H1 (cell line): ENCODE data around the gene RGS3. TPM values are rescaled to one million over a fixed set of nuclear protein-coding genes. Genes with fewer than 3 reads are reported as not detected.

Experiments
- CTCF ChIA-PET: fragments of 300-600 bp; sonication (Branson Sonifier 250); formaldehyde crosslinking; loops from one replicate; lab custom pipeline; 2021; ENCODE audit not compliant: partially characterized antibody; lab: Charles Lee
- POLR2A ChIA-PET: fragments of 300-600 bp; sonication (Branson Sonifier 250); formaldehyde crosslinking; loops from one replicate; lab custom pipeline; 2021; ENCODE audit warnings: inconsistent platforms; ENCODE audit not compliant: partially characterized antibody; lab: Charles Lee
- DNase-seq, 2 experiments: peaks; one replicate each; pipeline versions ENCODE4 v3.0.0 to v3.0.0-alpha.2; 2010 to 2022; ENCODE audit warnings: low spot score in 2 of 2, low read depth in 1 of 2, mixed read lengths in 1 of 2
- FAIRE-seq: peaks from 2 replicates; lab custom pipeline; 2011; peaks lifted over from hg19 to GRCh38; lab: Jason Lieb, UNC
- H2AFZ ChIP-seq: 2 replicates; pipeline ENCODE4 v1.8.1; 2012; ENCODE audit warnings: low read length, inconsistent platforms
- H2AK5ac ChIP-seq: 2 replicates; pipeline ENCODE4 v1.6.1; 2013; ENCODE audit warnings: low read depth, low read length
- H2BK120ac ChIP-seq: replicated peaks from 2 replicates; pipeline ENCODE3; 2013; ENCODE audit warnings: low read depth, low read length, inconsistent platforms
- H2BK12ac ChIP-seq: 2 replicates; pipeline ENCODE4 v1.6.1; 2013; ENCODE audit warnings: low read depth, low read length
- H2BK15ac ChIP-seq: 2 replicates; pipeline ENCODE4 v1.6.1; 2013; ENCODE audit warnings: low read length
- H2BK20ac ChIP-seq: 2 replicates; pipeline ENCODE4 v1.6.1; 2013; ENCODE audit warnings: low read length
- H2BK5ac ChIP-seq: 2 replicates; pipeline ENCODE4 v1.6.1; 2013; ENCODE audit warnings: low read depth, low read length
- H3K14ac ChIP-seq: 2 replicates; pipeline ENCODE4 v1.6.1; 2013; ENCODE audit warnings: inconsistent platforms; ENCODE audit not compliant: insufficient read length
- H3K18ac ChIP-seq: 2 replicates; pipeline ENCODE4 v1.6.1; 2013; ENCODE audit warnings: low read length; ENCODE audit errors: extremely low read depth
- H3K23ac ChIP-seq: 2 replicates; pipeline ENCODE4 v1.6.1; 2013; ENCODE audit warnings: inconsistent platforms; ENCODE audit not compliant: insufficient read length
- H3K23me2 ChIP-seq: 2 replicates; pipeline ENCODE4 v1.6.1; 2013; ENCODE audit warnings: low read depth, low read length
- H3K27ac ChIP-seq: 2 replicates; pipeline ENCODE4 v1.6.1; 2011; ENCODE audit warnings: low read depth, low read length, inconsistent platforms
- H3K27me3 ChIP-seq, 4 experiments: replicated peaks in 1 of 4; 1 replicate in 1 of 4; 2 replicates in 3 of 4; pipeline versions ENCODE4 v1.6.1 to v1.8.1; 2011 to 2013; ENCODE audit warnings: low read length in 3 of 4, mild to moderate bottlenecking in 3 of 4, inconsistent platforms in 2 of 4, mixed read lengths in 2 of 4, moderate library complexity in 1 of 4; ENCODE audit not compliant: control insufficient read depth in 3 of 4, insufficient read depth in 3 of 4; ENCODE audit errors: extremely low read depth in 1 of 4
- H3K36me3 ChIP-seq, 4 experiments: 2 replicates each; pipeline versions ENCODE4 v1.6.1 to v1.8.1; 2011 to 2013; ENCODE audit warnings: mild to moderate bottlenecking in 4 of 4, low read length in 3 of 4, moderate library complexity in 2 of 4, control low read depth in 1 of 4, inconsistent platforms in 1 of 4; ENCODE audit not compliant: insufficient read depth in 4 of 4, control insufficient read depth in 2 of 4
- H3K4ac ChIP-seq: replicated peaks from 2 replicates; pipeline ENCODE3; 2013; ENCODE audit warnings: low read length, low read depth, mixed read lengths, inconsistent platforms; ENCODE audit not compliant: insufficient read length
- H3K4me1 ChIP-seq, 4 experiments: replicated peaks in 1 of 4; 1 replicate in 1 of 4; 2 replicates in 3 of 4; pipeline versions ENCODE4 v1.6.1 to v1.8.1; 2011 to 2013; ENCODE audit warnings: low read length in 3 of 4, inconsistent platforms in 2 of 4, mixed read lengths in 1 of 4; ENCODE audit not compliant: insufficient read depth in 4 of 4, control insufficient read depth in 3 of 4
- H3K4me2 ChIP-seq, 2 experiments: 2 replicates each; pipeline versions ENCODE4 v1.6.1 to v1.8.1; 2011 to 2013; ENCODE audit warnings: low read depth in 2 of 2, low read length in 2 of 2, control low read depth in 1 of 2, inconsistent platforms in 1 of 2, mild to moderate bottlenecking in 1 of 2; ENCODE audit not compliant: insufficient read depth in 1 of 2
- H3K4me3 ChIP-seq, 4 experiments: fragments of 200-600, 300-600 bp in 1 of 4; sonication (generic), shearing (Covaris generic), sonication (Bioruptor Twin) in 1 of 4; 2 replicates each; pipeline versions ENCODE4 v1.5.1 to v1.8.1; 2011 to 2016; ENCODE audit warnings: low read length in 4 of 4, low read depth in 3 of 4, control low read depth in 2 of 4, inconsistent platforms in 2 of 4, mild to moderate bottlenecking in 2 of 4, mixed read lengths in 1 of 4, moderate library complexity in 1 of 4; ENCODE audit not compliant: insufficient read depth in 2 of 4; ENCODE audit errors: extremely low read depth in 1 of 4
- H3K56ac ChIP-seq: replicated peaks from 2 replicates; pipeline ENCODE3; 2013; ENCODE audit warnings: low read depth, mild to moderate bottlenecking, mixed read lengths, low read length, inconsistent platforms; ENCODE audit not compliant: insufficient read length
- H3K79me1 ChIP-seq: 2 replicates; pipeline ENCODE4 v1.6.1; 2013; ENCODE audit warnings: low read depth, low read length, control low read depth
- H3K79me2 ChIP-seq, 2 experiments: 2 replicates each; pipeline versions ENCODE4 v1.6.1 to v1.8.1; 2012 to 2013; ENCODE audit warnings: low read length in 2 of 2, mild to moderate bottlenecking in 2 of 2, inconsistent platforms in 1 of 2; ENCODE audit not compliant: insufficient read depth in 2 of 2, control insufficient read depth in 1 of 2
- H3K9ac ChIP-seq, 4 experiments: replicated peaks in 1 of 4; 1 replicate in 1 of 4; 2 replicates in 3 of 4; pipeline versions ENCODE4 v1.6.1 to v1.8.1; 2011 to 2013; ENCODE audit warnings: low read depth in 3 of 4, low read length in 3 of 4, control low read depth in 2 of 4, mild to moderate bottlenecking in 2 of 4, moderate library complexity in 2 of 4, inconsistent platforms in 1 of 4; ENCODE audit errors: extremely low read depth in 1 of 4
- H3K9me3 ChIP-seq, 2 experiments: 2 replicates each; pipeline versions ENCODE4 v1.6.1 to v1.8.1; 2012 to 2013; ENCODE audit warnings: mild to moderate bottlenecking in 2 of 2, moderate library complexity in 2 of 2, control low read depth in 1 of 2, inconsistent platforms in 1 of 2, low read depth in 1 of 2, low read length in 1 of 2, mixed read lengths in 1 of 2; ENCODE audit not compliant: insufficient read depth in 2 of 2
- H4K20me1 ChIP-seq, 2 experiments: replicated peaks in 1 of 2; 2 replicates each; pipeline versions ENCODE3 to v1.8.1; 2011 to 2013; ENCODE audit warnings: inconsistent platforms in 2 of 2, low read length in 2 of 2, mild to moderate bottlenecking in 1 of 2; ENCODE audit not compliant: insufficient read depth in 2 of 2, control insufficient read depth in 1 of 2
- H4K5ac ChIP-seq: 2 replicates; pipeline ENCODE4 v1.6.1; 2013; ENCODE audit warnings: low read length, low read depth, mixed read lengths, inconsistent platforms; ENCODE audit not compliant: insufficient read length
- H4K8ac ChIP-seq: 2 replicates; pipeline ENCODE4 v1.8.0; 2013; ENCODE audit warnings: mild to moderate bottlenecking, moderate library complexity, low read length, inconsistent platforms; ENCODE audit not compliant: insufficient read depth; ENCODE audit errors: extremely low read depth
- H4K91ac ChIP-seq: replicated peaks from 2 replicates; pipeline ENCODE3; 2013; ENCODE audit warnings: low read length, mixed read lengths, inconsistent platforms; ENCODE audit not compliant: insufficient read length
- ATF3 ChIP-seq: IDR thresholded peaks from 2 replicates; pipeline ENCODE4 v1.6.1; 2011; ENCODE audit warnings: low read depth, mild to moderate bottlenecking, low read length; ENCODE audit not compliant: insufficient read depth
- BACH1 ChIP-seq: IDR thresholded peaks from 2 replicates; pipeline ENCODE4 v1.6.1; 2012; ENCODE audit warnings: low read length, improper control_type of control experiment
- CBX8 ChIP-seq: fragments of 300-800, 300-1000 bp; sonication (generic); IDR thresholded peaks from 2 replicates; pipeline ENCODE4 v1.7.1; 2016; ENCODE audit warnings: low read depth, low read length, borderline replicate concordance
- CREB1 ChIP-seq: IDR thresholded peaks from 2 replicates; pipeline ENCODE4 v1.6.1; 2012; ENCODE audit warnings: inconsistent platforms
- E2F6 ChIP-seq: IDR thresholded peaks from 2 replicates; pipeline ENCODE4 v1.6.1; 2012; ENCODE audit warnings: inconsistent platforms
- GABPA ChIP-seq: IDR thresholded peaks from 2 replicates; pipeline ENCODE4 v1.6.1; 2011; ENCODE audit warnings: mild to moderate bottlenecking, low read length, moderate library complexity, borderline replicate concordance; ENCODE audit not compliant: insufficient read depth
- POU5F1 ChIP-seq: IDR thresholded peaks from 2 replicates; pipeline ENCODE4 v1.6.1; 2011; ENCODE audit warnings: low read depth, mild to moderate bottlenecking, low read length, moderate library complexity
- SP2 ChIP-seq: IDR thresholded peaks from 2 replicates; pipeline ENCODE4 v1.6.1; 2012; ENCODE audit warnings: mild to moderate bottlenecking, low read length, inconsistent platforms
- SUZ12 ChIP-seq: fragments of 200-600 bp; sonication (generic); IDR thresholded peaks from 2 replicates; pipeline ENCODE4 v1.6.1; 2012; ENCODE audit warnings: mild to moderate bottlenecking, inconsistent platforms, low read length, moderate library complexity, mixed read lengths
- TBP ChIP-seq: IDR thresholded peaks from 2 replicates; pipeline ENCODE4 v1.6.1; 2011; ENCODE audit warnings: low read depth, low read length, improper control_type of control experiment
- ZNF274 ChIP-seq: IDR thresholded peaks from 2 replicates; pipeline ENCODE4 v1.7.0; 2012; ENCODE audit warnings: low read length, borderline replicate concordance; ENCODE audit errors: extremely low read depth
- WGBS, 2 experiments: shearing (Covaris generic) in 1 of 2; methylation state at CpG; one replicate each; pipeline versions ENCODE4 v1.1.6 to v1.1.7; 2013 to 2015; ENCODE audit warnings: low lambda C conversion rate in 2 of 2, mixed read lengths in 2 of 2, inconsistent platforms in 1 of 2, low coverage in 1 of 2, missing lambda C conversion rate in 1 of 2; ENCODE audit not compliant: insufficient replicate concordance in 2 of 2, insufficient coverage in 1 of 2, insufficient read length in 1 of 2; ENCODE audit errors: extremely low coverage in 1 of 2, missing lambda C conversion rate in 1 of 2; 5-methylcytosine and 5-hydroxymethylcytosine counted together
- polyA plus RNA-seq, 7 experiments: library from polyadenylated mRNA; depleted of rRNA in 3 of 7; stranded (reverse) in 5 of 7; unstranded in 2 of 7; fragments of >200 nt in 5 of 7; fragments of 200-250 nt in 2 of 7; gene quantifications; 1 replicate in 5 of 7; 2 replicates in 1 of 7; 4 replicates in 1 of 7; pipeline versions ENCODE4 v1.2.1 to v1.2.3, GENCODE V29; 2011 to 2013; ENCODE audit warnings: missing spikeins in 2 of 7, mixed read lengths in 2 of 7
- total RNA-seq: library from RNA; stranded (reverse); fragmentation: NEBNext Ultra II Directional; extraction: Animal tissue kit (Norgen Biotek cat#: 25700); gene quantifications from 2 replicates; pipeline ENCODE4 v1.2.1, GENCODE V29; 2021

The RGS3 gene
- total and polyA plus RNA-seq, 2 of the 8 experiments (the other 6 are each of a cell fraction or from before 2014, with no cell fraction given), result 12.6 to 18.2 TPM

- Histone ChIP-seq H3K4ac (no peak overlapping the region), H3K14ac (no peak overlapping the region), H3K9ac (no peak overlapping the region), H3K4me2 (peak overlapping the region; percentile 88 to 90), H3K9me3 (no peaks in the 10 kb centered on the region), H4K91ac (no peak overlapping the region), H4K20me1 (peaks cover 0 to 2% of the 10 kb centered on the region in 2 experiments), H3K23me2 (peaks cover 8% of the 10 kb centered on the region; the same call in 1 of the 2 replicates), H3K18ac (no peak overlapping the region), H3K27me3 (no peaks in the 10 kb centered on the region), H3K79me2 (peaks cover 0 to 11% of the 10 kb centered on the region in 2 experiments; a peak in 1 of 4 replicates), H2BK20ac (0 out of 2 replicates have a peak overlapping the region, but pooled peaks have one; percentile 5), H2BK12ac (0 out of 2 replicates have a peak overlapping the region, but pooled peaks have one; percentile 55), H2AK5ac (no peak overlapping the region), H3K27ac (no peak overlapping the region), H3K23ac (no peak overlapping the region), H2BK15ac (no peak overlapping the region), H2BK5ac (peak overlapping the region; percentile 61; the same call in 1 of the 2 replicates), H2BK120ac (peak overlapping the region; percentile 40), H3K4me3 (peak overlapping the region; percentile 43 to 72 (median 65); a peak in 5 of 8 replicates), H4K8ac (no peak overlapping the region), H3K36me3 (peaks cover 4 to 22% (median 9%) of the 10 kb centered on the region in 4 experiments; a peak in 5 of 8 replicates), H4K5ac (no peak overlapping the region), H3K4me1 (peaks cover 10 to 23% (median 15%) of the 10 kb centered on the region in 4 experiments), H3K79me1 (peaks cover 15% of the 10 kb centered on the region; the same call in 1 of the 2 replicates), H3K56ac (no peak overlapping the region), H2AFZ (no peak overlapping the region)
- ChIA-PET POLR2A (interaction anchor here (0.7 to 4.4 kb wide), 15 partner anchors 10 to 283 kb away, joined by 3 to 46 read pairs (median 12); partner anchors contain the start of genes C9orf43 and POLE3), CTCF (interaction anchor here (0.8 to 28.3 kb wide), 19 partner anchors 10 to 515 kb away, joined by 3 to 1065 read pairs (median 6); no protein-coding TSS in a partner anchor)
- DNase-seq (no peak), FAIRE-seq (no peak)
- 77% methylated on average over 6 of the region's 6 CpGs; no CpG with 5 or more reads in 1 of the 2 experiments for WGBS, 2 experiments
- TF ChIP-seq CBX8 (no peak), TBP (no peak), POU5F1 (no peak), BACH1 (no peak), GABPA (no peak), ZNF274 (no peak), ATF3 (no peak), E2F6 (no peak), SP2 (no peak), CREB1 (no peak), SUZ12 (no peak)
These were observed 129.5 kb downstream of the RGS3 start for GRCh38 chr9:113592876-113593575.
